SH-SY5Y (cell line): ENCODE measurements around the gene C16orf74.

Experiments used
- GATA2 ChIP-seq: IDR thresholded peaks from 2 replicates; pipeline ENCODE4 v1.6.1; 2011; ENCODE audit warnings: mild to moderate bottlenecking, low read depth, low read length
- GATA3 ChIP-seq: IDR thresholded peaks from 2 replicates; pipeline ENCODE4 v1.6.1; 2011; ENCODE audit warnings: low read depth, mild to moderate bottlenecking, low read length, moderate library complexity

DNA sequence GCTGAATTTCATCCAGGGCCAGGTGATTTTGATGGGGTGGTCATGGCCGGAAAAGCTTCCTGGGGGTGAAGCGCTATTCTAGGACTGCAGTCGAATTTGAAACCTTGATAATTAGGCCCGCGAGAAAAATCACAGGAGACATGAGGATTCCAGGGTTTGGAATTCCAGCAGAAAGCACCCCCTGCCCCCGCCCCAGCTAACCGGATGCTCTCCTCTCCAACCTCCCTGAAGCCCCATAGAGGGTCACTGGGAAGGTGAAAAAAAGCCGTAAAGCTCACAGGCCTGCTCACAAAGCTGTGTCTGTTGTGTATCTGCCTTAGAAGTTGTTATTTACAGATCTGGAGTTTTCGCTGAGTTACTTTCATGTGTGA, 61.0 kb downstream of the C16orf74 start:
- TF ChIP-seq GATA2 (no peak), GATA3 (no peak)
